Measurements from ENCODE around the gene SNRPA1. TPM values are rescaled to one million over a fixed set of nuclear protein-coding genes. Genes with fewer than 3 reads are reported as not detected.

Gene SNRPA1
- total RNA-seq, 4 donors from 2014 or later: 31.5 to 41.1 (median 37.8) TPM

- no peak for TF ChIP-seq CTCF (IDR thresholded peaks at IDR 0.05; ENCODE audit: low read depth)
These were observed 57.8 kb downstream of the SNRPA1 start for GRCh38 chr15:101237251-101237650.

GRCh38 chr15:101233651-101234280 lies 61.3 kb downstream of the SNRPA1 start:
- no peak for TF ChIP-seq CTCF (IDR thresholded peaks at IDR 0.05; ENCODE audit: low read depth)

- TF ChIP-seq CTCF (IDR thresholded peaks at IDR 0.05; ENCODE audit: low read depth): no peak
These were observed 62.4 kb downstream of the SNRPA1 start for GRCh38 chr15:101232677-101233076.

Other genes with a start within 250 kb of the SNRPA1 start
- gene CHSY1, start 43.2 kb downstream of the SNRPA1 start, total RNA-seq: 10 to 100 TPM; 19.2 to 36.8 (median 28.1) TPM
- gene SELENOS, start 17.8 kb downstream of the SNRPA1 start, total RNA-seq: 10 to 100 TPM; 44.5 to 95.4 (median 61.6) TPM
- 1 to 10 TPM; 4.4 to 8.7 (median 5.9) TPM for gene PCSK6, start 194.5 kb upstream of the SNRPA1 start, total RNA-seq